Chondrocyte (in vitro differentiated cells): ENCODE measurements around the gene PROCR. TPM values are rescaled to one million over a fixed set of nuclear protein-coding genes. Genes with fewer than 3 reads are reported as not detected.
"Not testable (repeated sequence)": the region's sequence is repeated elsewhere in the genome, so short reads cannot be mapped to it uniquely, and the experiment has no call there.

ENCODE experiments used
- DNase-seq: peaks from one replicate; pipeline ENCODE4 v3.0.0; 2021; ENCODE audit warnings: mixed read lengths, low spot score
- H3K27ac Mint-ChIP-seq: one replicate; pipeline ENCODE4 v1.8.0; 2021; ENCODE audit warnings: mild to moderate bottlenecking, moderate library complexity, mixed read lengths; ENCODE audit not compliant: unreplicated experiment
- H3K27me3 Mint-ChIP-seq: 2 replicates; pipeline ENCODE4 v1.8.0; 2021; ENCODE audit warnings: low read depth, mixed read lengths
- H3K36me3 Mint-ChIP-seq: 2 replicates; pipeline ENCODE4 v1.8.0; 2021; ENCODE audit warnings: low read depth, mixed read lengths
- H3K4me1 Mint-ChIP-seq: 2 replicates; pipeline ENCODE4 v1.8.0; 2021; ENCODE audit warnings: low read depth, mild to moderate bottlenecking, mixed read lengths
- H3K4me3 Mint-ChIP-seq: one replicate; pipeline ENCODE4 v1.8.0; 2021; ENCODE audit warnings: mild to moderate bottlenecking, moderate library complexity, mixed read lengths; ENCODE audit not compliant: unreplicated experiment
- H3K9me3 Mint-ChIP-seq: 2 replicates; pipeline ENCODE4 v1.8.0; 2021; ENCODE audit warnings: low read depth, mixed read lengths
- total RNA-seq: library from RNA; stranded (reverse); gene quantifications from 3 replicates; pipeline ENCODE4 v1.2.1, GENCODE V29; 2021
- TF ChIP-seq, protein P1 (sequence below): fragments of 200-600 bp; sonication (generic); IDR thresholded peaks from 2 replicates; pipeline ENCODE4 v1.5.0; 2021; ENCODE audit warnings: antibody characterized with exemption, mild to moderate bottlenecking, moderate library complexity

Gene PROCR
- total RNA-seq, 1 donor from 2014 or later, result 3.5 TPM

DNA sequence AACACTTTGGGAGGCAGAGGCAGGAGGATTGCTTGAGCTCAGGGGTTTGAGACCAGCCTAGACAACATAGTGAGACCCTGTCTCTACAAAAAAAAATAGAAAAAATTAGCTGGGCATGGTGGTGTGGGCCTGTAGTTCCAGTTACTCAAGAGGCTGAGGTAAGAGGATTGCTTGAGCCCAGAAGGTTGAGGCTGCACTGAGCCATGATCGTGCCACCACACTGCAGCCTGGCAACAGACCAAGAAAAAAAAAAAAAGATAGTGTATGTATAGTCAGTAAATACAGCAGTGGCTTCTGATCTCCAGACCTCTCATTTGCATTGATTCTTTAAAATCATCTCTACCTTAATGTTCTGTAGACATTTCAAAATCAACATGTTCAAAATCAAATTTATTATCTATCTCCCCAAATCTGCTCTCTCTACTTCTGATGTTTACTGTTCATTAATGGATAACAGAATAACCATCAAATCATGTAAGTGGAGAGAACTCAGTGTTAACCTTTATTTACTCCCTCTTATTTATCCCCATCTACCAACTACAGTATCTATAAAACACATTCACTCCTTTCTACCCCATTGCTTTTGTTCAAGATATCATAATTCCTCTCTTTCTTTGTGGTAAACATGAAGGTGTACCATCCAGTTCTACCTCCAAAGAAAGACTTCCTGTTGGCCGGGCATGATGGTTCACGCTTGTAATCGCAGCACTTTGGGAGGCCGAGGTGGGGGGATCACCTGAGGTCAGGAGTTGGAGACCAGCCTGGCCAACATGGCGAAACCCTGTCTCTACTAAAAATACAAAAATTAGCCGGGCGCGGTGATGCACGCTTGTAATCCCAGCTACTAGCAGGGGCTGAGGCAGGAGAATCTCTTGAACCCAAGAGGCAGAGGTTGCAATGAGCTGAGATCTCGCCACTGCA lies 7.7 kb downstream of the PROCR start:
- peak; percentile 21 for DNase-seq
- H3K4me1 Mint-ChIP-seq, result no peaks in the 10 kb centered on the region
- no peak overlapping the region for H3K4me3 Mint-ChIP-seq
- H3K36me3 Mint-ChIP-seq, result no peaks in the 10 kb centered on the region
- TF ChIP-seq, protein P1, sequence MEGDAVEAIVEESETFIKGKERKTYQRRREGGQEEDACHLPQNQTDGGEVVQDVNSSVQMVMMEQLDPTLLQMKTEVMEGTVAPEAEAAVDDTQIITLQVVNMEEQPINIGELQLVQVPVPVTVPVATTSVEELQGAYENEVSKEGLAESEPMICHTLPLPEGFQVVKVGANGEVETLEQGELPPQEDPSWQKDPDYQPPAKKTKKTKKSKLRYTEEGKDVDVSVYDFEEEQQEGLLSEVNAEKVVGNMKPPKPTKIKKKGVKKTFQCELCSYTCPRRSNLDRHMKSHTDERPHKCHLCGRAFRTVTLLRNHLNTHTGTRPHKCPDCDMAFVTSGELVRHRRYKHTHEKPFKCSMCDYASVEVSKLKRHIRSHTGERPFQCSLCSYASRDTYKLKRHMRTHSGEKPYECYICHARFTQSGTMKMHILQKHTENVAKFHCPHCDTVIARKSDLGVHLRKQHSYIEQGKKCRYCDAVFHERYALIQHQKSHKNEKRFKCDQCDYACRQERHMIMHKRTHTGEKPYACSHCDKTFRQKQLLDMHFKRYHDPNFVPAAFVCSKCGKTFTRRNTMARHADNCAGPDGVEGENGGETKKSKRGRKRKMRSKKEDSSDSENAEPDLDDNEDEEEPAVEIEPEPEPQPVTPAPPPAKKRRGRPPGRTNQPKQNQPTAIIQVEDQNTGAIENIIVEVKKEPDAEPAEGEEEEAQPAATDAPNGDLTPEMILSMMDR, result no peak
- no peak overlapping the region for H3K27ac Mint-ChIP-seq
- H3K27me3 Mint-ChIP-seq, result peaks cover 11% of the 10 kb centered on the region
- H3K9me3 Mint-ChIP-seq, result no peaks in the 10 kb centered on the region

DNA sequence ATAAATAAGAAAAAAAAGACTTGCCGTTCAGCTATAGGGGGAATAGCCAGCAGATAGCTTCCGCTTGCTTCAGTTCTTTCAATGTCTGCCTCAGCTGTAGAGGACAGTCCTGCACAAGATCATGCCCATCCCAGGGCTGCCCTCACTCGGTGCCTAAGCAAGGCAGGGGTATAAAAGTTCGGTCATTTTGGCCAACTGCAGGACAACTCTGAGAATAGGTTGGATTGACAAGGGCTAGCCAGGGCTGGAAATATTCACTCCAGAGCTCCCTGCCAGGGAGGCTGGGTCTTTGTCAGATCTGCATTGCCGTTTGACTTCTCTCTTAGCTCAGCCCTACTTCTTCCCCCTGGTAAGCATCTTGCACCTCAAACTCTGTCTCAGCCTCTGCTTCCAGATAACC lies 8.4 kb downstream of the PROCR start:
- H3K4me3 Mint-ChIP-seq, result no peak overlapping the region
- TF ChIP-seq, protein P1, result no peak
- peaks cover 3% of the 10 kb centered on the region for H3K36me3 Mint-ChIP-seq
- no peak overlapping the region for H3K27ac Mint-ChIP-seq
- no peak for DNase-seq
- H3K27me3 Mint-ChIP-seq, result peaks cover 16% of the 10 kb centered on the region
- H3K9me3 Mint-ChIP-seq, result no peaks in the 10 kb centered on the region
- no peaks in the 10 kb centered on the region for H3K4me1 Mint-ChIP-seq

- Mint-ChIP-seq H3K4me1 (no peaks in the 10 kb centered on the region), H3K9me3 (no peaks in the 10 kb centered on the region), H3K4me3 (no peak overlapping the region), H3K27ac (no peak overlapping the region), H3K27me3 (peaks cover 18% of the 10 kb centered on the region), H3K36me3 (peaks cover 5% of the 10 kb centered on the region)
- no peak for DNase-seq
- TF ChIP-seq, protein P1, result no peak
Measured at GRCh38 chr20:35181731-35182130, 9.9 kb downstream of the PROCR start.

DNA sequence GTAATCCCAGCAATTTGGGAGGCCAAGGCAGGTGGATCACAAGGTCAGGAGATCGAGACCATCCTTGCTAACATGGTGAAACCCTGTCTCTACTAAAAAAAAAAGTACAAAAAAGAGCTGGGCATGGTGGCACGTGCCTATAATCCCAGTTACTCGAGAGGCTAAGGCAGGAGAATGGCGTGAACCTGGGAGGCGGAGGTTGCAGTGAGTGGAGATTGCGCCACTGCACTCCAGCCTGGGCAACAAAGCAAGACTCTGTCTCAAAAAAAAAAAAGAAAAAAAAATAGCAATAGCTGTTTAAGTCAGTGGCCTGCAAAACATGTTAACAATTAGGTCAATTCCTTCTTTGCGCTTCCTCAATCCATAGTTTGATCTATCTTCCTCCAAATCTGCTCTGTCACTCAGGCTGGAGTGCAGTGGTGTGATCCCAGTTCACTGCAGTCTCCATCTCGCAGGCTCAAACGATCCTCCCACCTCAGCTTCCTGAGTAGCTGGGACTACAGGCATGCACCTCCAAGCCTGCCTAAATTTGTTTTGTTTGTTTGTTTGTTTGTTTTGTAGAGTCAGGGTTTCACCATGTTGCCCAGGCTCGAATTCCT lies 14.9 kb downstream of the PROCR start:
- H3K27ac Mint-ChIP-seq, H3K4me3 Mint-ChIP-seq, DNase-seq, H3K9me3 Mint-ChIP-seq, H3K4me1 Mint-ChIP-seq: not testable (repeated sequence)
- peaks cover 11% of the 10 kb centered on the region for H3K36me3 Mint-ChIP-seq
- H3K27me3 Mint-ChIP-seq, result peaks cover 24% of the 10 kb centered on the region

DNA sequence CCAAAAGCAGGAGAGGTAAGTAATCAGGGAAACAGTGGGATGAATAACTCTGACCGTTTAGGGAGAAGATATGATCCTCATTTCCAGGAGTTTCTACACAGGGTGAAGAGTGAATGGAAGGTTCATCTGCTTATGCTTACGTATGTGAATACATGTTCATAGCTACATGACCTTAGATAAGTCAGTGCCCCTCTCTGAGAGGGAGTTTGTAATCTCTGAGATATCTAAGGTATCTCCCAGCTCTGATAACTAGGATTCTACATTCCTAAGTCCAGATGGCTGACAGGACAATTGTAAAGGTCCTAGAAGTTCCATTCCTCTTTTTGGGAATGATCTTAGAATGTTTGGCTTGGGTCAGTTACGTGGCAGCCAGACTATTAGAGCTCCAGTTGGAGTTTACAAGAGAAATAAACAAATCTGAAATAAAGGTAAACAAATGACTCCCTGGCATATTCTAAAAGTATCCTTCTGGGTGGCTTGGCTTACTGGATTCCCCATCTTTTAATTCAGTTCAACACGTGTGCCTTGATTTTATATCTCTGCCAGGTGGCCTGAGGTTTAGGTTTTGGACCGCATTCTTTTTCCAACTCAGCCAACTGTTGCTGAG lies 15.8 kb downstream of the PROCR start:
- TF ChIP-seq, protein P1, result no peak
- DNase-seq, result no peak
- Mint-ChIP-seq H3K27ac (no peak overlapping the region), H3K27me3 (peaks cover 21% of the 10 kb centered on the region), H3K36me3 (peaks cover 11% of the 10 kb centered on the region), H3K4me3 (no peak overlapping the region), H3K9me3 (no peaks in the 10 kb centered on the region), H3K4me1 (no peaks in the 10 kb centered on the region)

DNA sequence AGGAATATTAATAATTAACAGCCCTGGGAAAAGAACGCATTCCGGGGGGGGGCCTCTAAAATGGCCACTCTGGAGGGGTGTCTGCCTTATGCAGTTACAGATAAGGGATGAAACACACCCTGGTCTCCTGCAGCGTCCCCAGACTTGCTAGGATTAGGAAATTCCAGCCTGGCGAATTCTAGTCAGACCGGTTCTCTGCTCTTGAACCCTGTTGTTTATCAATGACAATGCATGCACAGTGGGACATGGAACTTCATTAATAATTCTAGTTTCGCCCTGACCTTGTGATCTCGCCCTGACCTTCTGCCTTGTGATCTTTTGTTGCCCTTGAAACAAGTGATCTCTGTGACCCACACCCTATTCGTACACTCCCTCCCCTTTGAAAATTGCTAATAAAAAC lies 17.4 kb downstream of the PROCR start:
- H3K4me1 Mint-ChIP-seq, H3K27ac Mint-ChIP-seq, DNase-seq, H3K4me3 Mint-ChIP-seq, H3K9me3 Mint-ChIP-seq: not testable (repeated sequence)
- H3K27me3 Mint-ChIP-seq, result peaks cover 15% of the 10 kb centered on the region
- H3K36me3 Mint-ChIP-seq, result peaks cover 12% of the 10 kb centered on the region
